IPS-15b (cell line): ENCODE results near the gene CARMIL3.
"Not testable (repeated sequence)": the region's sequence is repeated elsewhere in the genome, so short reads cannot be mapped to it uniquely, and the experiment has no call there.

Experiments used
- H3K27me3 ChIP-seq: one replicate; pipeline ENCODE4 v1.6.1; 2013; ENCODE audit warnings: low read length; ENCODE audit not compliant: control insufficient read depth, insufficient read depth
- H3K36me3 ChIP-seq: one replicate; pipeline ENCODE4 v1.6.1; 2013; ENCODE audit warnings: low read length; ENCODE audit not compliant: control insufficient read depth, insufficient read depth
- H3K4me1 ChIP-seq: one replicate; pipeline ENCODE4 v1.6.1; 2013; ENCODE audit warnings: mild to moderate bottlenecking, low read length; ENCODE audit not compliant: control insufficient read depth, insufficient read depth
- H3K4me3 ChIP-seq: one replicate; pipeline ENCODE4 v1.5.1; 2013; ENCODE audit warnings: low read depth, low read length
- H3K9ac ChIP-seq: one replicate; pipeline ENCODE4 v1.6.1; 2013; ENCODE audit warnings: low read depth, mild to moderate bottlenecking, low read length
- H3K9me3 ChIP-seq: one replicate; pipeline ENCODE4 v1.6.1; 2013; ENCODE audit warnings: mild to moderate bottlenecking, low read length; ENCODE audit not compliant: control insufficient read depth, insufficient read depth

CARMIL3 gene, protein sequence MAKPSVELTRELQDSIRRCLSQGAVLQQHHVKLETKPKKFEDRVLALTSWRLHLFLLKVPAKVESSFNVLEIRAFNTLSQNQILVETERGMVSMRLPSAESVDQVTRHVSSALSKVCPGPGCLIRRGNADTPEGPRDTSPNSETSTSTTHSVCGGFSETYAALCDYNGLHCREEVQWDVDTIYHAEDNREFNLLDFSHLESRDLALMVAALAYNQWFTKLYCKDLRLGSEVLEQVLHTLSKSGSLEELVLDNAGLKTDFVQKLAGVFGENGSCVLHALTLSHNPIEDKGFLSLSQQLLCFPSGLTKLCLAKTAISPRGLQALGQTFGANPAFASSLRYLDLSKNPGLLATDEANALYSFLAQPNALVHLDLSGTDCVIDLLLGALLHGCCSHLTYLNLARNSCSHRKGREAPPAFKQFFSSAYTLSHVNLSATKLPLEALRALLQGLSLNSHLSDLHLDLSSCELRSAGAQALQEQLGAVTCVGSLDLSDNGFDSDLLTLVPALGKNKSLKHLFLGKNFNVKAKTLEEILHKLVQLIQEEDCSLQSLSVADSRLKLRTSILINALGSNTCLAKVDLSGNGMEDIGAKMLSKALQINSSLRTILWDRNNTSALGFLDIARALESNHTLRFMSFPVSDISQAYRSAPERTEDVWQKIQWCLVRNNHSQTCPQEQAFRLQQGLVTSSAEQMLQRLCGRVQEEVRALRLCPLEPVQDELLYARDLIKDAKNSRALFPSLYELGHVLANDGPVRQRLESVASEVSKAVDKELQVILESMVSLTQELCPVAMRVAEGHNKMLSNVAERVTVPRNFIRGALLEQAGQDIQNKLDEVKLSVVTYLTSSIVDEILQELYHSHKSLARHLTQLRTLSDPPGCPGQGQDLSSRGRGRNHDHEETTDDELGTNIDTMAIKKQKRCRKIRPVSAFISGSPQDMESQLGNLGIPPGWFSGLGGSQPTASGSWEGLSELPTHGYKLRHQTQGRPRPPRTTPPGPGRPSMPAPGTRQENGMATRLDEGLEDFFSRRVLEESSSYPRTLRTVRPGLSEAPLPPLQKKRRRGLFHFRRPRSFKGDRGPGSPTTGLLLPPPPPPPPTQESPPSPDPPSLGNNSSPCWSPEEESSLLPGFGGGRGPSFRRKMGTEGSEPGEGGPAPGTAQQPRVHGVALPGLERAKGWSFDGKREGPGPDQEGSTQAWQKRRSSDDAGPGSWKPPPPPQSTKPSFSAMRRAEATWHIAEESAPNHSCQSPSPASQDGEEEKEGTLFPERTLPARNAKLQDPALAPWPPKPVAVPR (N-terminal part only)

DNA sequence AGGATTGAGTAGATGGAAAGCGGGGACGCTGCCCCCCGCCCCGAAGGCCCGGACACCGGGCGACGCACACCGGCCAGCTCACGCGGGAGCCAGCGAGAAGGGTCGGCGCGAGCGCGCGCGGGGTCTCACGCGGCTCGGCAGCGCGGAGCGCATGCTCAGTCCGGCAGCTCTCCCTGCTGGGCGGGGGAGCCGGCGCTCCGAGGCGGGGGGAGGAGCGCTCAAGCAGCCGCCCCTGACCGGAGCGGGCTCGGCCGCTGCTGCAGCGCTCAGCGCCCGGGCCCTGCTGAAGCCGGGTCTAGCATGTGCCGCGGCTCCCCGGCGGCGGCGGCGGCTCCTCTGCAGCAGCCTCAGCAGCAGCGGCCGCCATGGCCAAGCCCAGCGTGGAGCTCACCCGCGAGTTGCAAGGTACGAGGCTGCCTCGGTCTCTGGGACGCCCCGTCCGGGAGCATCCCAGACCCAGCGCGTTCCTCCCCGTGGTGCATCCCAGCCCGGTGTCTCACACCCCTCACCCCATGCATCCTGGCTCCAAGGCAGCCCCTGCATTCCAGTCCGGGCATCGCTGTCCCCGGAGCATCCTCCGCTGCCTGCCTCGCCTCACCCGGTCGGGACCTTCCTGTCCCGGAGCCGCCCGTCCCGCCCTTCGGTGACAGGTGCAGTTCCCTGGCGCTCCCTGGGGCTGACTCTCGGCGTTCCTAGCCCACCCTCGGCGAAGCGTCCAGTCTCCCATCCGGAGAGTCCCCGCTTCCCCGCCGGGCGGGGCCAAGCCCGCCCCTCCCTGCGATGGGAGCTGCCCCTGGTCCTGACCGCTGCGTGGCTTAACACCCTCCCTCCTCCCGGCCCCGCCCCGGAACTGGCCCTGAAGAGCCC is at the start of gene CARMIL3:
TSS of gene CARMIL3 (plus strand) at position 221 of the 867 bp plus-strand sequence. CDS start at position 366, 145 bp downstream.
- peak within 1 kb of the TSS; percentile 82 for H3K9ac ChIP-seq

DNA sequence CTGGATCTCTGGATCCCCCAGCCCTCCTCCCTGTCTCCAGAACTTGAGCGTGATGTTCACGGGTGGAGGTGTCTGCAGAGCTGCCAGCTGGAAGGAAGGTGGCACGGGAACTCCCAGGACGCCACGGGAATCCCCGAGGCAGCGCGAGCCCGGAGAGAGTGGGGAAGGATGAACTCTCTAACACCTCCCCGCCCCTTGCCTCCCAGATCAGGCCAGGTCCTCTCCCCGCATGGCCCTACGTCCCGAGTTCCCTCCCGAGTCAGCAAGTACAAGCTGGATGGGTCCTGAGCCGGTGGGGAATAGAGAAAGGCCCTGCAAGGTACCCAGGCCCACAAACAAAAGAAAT is 45.4 kb upstream of the CARMIL3 start:
- not testable (repeated sequence) for H3K4me1 ChIP-seq, H3K36me3 ChIP-seq, H3K9ac ChIP-seq, H3K27me3 ChIP-seq, H3K9me3 ChIP-seq
- H3K4me3 ChIP-seq = peak overlapping the region; percentile 48

More for the DNA sequence above, at the start of gene CARMIL3:
- Histone ChIP-seq H3K27me3 (no peaks in the 10 kb centered on the region), H3K4me1 (no peaks in the 10 kb centered on the region), H3K9me3 (no peaks in the 10 kb centered on the region), H3K4me3 (peak within 1 kb of the TSS; percentile 94), H3K36me3 (no peaks in the 10 kb centered on the region)

DNA sequence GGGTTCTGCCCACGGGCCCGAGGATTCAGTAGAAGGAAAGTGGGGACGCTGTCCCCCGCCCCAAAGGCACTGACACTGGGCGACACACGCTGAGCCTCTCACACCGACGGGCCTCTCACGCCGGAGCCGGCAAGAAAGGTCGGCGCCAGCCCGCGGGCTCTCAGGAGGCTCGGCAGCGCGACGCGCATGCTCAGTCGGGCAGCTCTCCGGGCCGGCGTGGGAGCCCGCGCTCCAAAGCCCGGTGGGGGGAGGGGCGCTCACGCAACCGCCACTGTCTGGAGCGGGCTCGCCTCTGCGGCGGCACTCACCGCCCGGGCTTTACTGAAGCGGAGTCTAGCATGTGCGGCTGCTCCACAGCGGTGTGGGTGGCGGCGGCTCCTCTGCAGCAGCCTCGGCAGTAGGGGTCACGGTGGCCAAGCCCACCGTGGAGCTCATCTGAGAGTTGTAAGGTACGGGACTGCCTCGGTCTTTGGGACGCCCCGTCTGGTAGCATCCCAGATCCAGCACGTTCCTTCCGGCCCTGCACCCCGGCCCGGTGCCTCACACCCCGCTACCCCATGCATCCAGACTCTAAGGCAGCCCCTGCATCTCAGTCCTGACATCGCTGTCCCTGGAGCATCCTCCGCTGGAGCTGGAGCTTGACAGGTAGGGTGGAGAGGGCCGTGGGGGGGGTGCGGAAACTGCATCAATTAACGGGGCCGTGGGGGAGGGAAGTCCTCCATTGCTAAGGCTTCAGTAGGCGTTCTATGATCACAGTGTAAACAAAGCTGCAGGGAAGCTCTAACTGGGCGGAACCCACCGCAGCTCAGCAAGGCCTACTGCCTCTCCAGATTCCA is 44.8 kb upstream of the CARMIL3 start:
- not testable (repeated sequence) for H3K36me3 ChIP-seq, H3K9ac ChIP-seq, H3K27me3 ChIP-seq, H3K4me1 ChIP-seq, H3K9me3 ChIP-seq
- peak overlapping the region; percentile 48 for H3K4me3 ChIP-seq

DNA sequence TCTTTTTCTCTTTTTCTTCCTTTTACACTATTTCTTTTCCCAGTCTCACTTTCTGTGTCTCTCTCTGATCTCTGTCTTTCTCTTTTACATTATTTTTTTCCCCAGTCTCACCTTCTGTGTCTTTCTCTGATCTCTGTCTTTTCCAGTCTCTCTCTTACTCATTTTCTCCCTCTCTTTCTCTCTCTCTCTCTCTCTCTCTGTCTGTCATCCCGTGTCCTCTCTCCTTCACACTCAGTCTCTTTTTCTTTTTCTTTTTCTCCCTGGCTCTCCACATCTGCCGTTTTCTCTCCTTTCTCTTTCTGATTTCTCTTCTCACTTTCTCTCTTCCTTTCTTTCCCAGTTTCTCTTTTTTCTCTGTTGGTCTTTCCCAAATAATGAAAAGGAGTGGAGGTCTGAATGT is 40.8 kb upstream of the CARMIL3 start:
- no peaks in the 10 kb centered on the region for H3K27me3 ChIP-seq
- H3K9me3 ChIP-seq = no peaks in the 10 kb centered on the region
- H3K36me3 ChIP-seq = no peaks in the 10 kb centered on the region
- H3K9ac ChIP-seq = no peak overlapping the region
- H3K4me1 ChIP-seq = peaks cover 3% of the 10 kb centered on the region
- no peak overlapping the region for H3K4me3 ChIP-seq

DNA sequence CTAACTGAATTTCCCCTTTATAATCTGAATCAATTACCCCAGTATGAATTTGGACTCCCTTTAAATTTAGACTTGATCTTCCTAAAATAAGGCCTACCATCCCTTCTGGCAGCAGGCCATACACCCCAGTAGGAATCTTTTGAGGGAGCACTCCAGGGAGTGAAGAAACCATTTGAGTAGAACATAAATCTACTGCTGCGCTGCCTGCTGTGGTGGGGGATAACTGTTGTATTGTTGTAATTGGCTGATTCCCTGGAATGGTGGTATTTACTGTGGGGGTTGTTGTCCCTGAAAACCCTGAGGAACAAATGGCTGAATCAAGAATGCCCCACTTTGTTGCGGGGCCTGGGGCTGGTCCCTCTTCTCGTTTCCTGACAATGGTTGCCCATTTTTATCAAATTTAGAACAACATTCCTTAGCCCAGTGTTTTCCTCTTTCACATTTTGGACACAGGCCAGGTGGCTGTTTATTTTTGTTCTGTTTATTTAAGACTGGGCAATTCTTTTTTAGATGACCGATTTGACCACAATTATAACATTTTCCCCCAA is 39.0 kb upstream of the CARMIL3 start:
- not testable (repeated sequence) for H3K9ac ChIP-seq, H3K4me3 ChIP-seq, H3K36me3 ChIP-seq, H3K27me3 ChIP-seq, H3K9me3 ChIP-seq, H3K4me1 ChIP-seq

DNA sequence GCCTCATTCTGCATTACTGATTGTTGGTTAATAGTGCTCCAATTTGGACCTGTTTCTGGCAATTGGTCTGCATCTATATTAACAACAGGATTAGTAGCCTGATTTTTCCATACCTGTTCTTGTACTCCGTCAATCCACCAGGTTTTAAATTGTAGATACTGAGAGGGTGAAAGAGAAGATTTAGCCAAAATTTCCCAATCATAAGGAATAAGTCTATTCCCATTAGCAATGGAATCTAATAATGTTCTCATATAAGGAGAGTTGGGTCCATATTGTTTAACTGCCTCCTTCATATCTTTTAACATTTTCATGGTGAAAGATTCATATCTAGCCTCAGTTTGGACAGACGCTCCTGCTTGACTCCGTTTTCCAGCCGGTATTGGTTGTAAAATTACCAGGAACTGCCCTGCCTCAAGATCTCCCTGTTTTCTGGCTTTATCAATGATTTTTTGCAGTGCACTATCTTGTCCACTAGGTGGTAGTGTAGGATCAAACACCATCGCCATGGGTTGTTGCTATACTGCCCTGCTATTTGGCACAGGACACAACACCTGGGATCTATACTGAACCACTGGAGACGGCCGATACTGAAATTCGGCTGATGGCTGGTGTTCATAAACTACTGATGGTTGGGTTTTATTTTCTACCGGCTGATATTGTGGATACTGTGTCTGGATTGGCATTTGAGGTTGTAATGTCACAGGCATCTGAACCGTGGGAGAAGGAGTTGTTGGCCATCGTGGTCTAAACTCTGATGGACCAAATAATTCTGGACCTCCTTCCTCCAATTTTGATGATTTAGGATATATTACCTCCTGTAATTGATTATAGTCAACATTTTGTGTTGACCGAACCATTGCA is 37.9 kb upstream of the CARMIL3 start:
- Histone ChIP-seq H3K9me3 (no peaks in the 10 kb centered on the region), H3K27me3 (no peaks in the 10 kb centered on the region), H3K36me3 (no peaks in the 10 kb centered on the region), H3K9ac (no peak overlapping the region), H3K4me3 (no peak overlapping the region), H3K4me1 (peaks cover 3% of the 10 kb centered on the region)

DNA sequence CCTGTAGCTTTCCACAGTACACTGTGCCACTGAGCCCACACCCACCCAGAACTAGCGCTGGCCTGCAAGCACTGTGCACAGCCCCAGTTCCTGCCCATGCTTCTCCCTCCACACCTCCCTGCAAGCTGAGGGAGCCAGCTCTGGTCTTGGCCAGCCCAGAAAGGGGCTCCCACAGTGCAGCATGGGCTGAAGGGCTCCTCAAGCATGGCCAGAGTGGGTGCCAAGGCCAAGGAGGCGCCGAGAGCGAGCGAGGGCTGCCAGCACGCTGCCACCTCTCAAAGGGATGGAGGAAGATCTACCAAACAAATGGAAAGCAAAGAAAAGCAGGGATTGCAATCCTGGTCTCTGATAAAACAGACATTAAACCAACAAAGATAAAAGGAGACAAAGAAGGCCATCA is 36.1 kb upstream of the CARMIL3 start:
- not testable (repeated sequence) for H3K36me3 ChIP-seq, H3K4me3 ChIP-seq, H3K9me3 ChIP-seq

DNA sequence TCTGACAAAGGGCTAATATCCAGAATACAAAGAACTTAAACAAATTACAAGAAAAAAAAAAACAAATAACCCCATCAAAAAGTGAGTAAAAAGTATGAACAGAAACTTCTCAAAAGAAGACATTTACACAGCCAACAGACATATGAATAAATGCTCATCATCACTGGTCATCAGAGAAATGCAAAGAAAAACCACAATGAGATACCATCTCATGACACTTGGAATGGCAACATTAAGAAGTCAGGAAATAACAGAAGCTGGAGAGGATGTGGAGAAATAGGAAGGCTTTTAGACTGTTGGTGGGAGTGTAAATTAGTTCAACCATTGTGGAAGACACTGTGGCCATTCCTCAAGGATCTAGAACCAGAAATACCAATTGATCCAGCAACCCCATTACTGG is 32.8 kb upstream of the CARMIL3 start:
- not testable (repeated sequence) for H3K4me3 ChIP-seq, H3K9me3 ChIP-seq, H3K9ac ChIP-seq, H3K4me1 ChIP-seq, H3K27me3 ChIP-seq, H3K36me3 ChIP-seq

More for the DNA sequence above, 36.1 kb upstream of the CARMIL3 start:
- not testable (repeated sequence) for H3K4me1 ChIP-seq, H3K27me3 ChIP-seq, H3K9ac ChIP-seq

DNA sequence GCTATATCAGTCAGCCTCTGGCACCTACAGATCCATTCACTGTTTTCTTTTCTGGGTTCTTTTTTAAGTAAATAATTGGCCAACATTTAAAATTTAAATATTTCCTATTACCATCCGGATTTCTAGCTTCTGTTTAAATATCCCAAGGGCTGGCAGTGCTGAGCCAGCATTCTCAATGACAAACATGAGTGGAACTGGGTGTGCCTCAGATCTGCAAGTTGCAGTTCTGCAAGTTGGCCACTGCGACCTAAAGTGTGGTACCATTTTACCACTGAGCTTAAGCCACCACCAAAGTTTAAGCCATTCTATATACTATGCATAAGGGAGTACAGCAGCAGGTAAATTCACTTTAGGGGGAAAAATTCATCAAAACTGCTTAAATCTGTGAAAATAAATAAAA is 31.9 kb upstream of the CARMIL3 start:
- H3K27me3 ChIP-seq, H3K9ac ChIP-seq, H3K9me3 ChIP-seq, H3K36me3 ChIP-seq, H3K4me1 ChIP-seq, H3K4me3 ChIP-seq: not testable (repeated sequence)

DNA sequence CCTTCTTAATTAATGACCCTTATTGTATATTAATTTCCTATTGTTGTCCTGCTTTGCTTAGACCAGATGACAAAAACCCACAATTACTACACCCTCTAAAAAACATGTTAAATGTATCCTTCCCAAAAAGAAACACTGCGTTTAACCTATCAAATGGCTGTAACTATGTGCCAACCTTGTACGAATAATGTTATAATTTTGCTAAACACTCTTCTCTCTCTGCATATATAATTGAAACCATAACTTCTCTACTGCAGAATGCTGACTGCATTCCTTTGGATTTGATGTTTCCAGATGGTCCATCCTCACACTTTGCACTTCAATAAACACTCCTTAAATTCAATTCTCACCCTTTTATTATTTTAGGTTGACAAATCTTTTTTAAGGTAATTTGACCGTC is 31.3 kb upstream of the CARMIL3 start:
- H3K9me3 ChIP-seq, H3K4me1 ChIP-seq: not testable (repeated sequence)

More for the DNA sequence above, 31.3 kb upstream of the CARMIL3 start:
- not testable (repeated sequence) for H3K4me3 ChIP-seq, H3K9ac ChIP-seq, H3K27me3 ChIP-seq, H3K36me3 ChIP-seq
